Transverse colon (tissue), 3 donors: ENCODE results near the gene B9D1.

Experiments used
- EP300 ChIP-seq: sonication (generic); formaldehyde crosslinking; IDR thresholded peaks from one replicate; pipeline ENCODE4 v1.6.1; 2017; ENCODE audit warnings: antibody characterized with exemption, low read depth
- POLR2A ChIP-seq: fragments of 450-650 bp; IDR thresholded peaks from one replicate; pipeline ENCODE4 v1.6.1; 2016; ENCODE audit warnings: antibody characterized with exemption, mild to moderate bottlenecking, moderate library complexity
- TF ChIP-seq, protein P1 (sequence below), 5 experiments: fragments of 200-600 bp in 3 of 5; fragments of 450-650 bp in 2 of 5; sonication (generic) in 3 of 5; IDR thresholded peaks; 1 replicate in 2 of 5; 2 replicates in 3 of 5; pipeline ENCODE4 v1.5.1; 2016 to 2017; ENCODE audit warnings: antibody characterized with exemption in 5 of 5, inconsistent platforms in 3 of 5, mild to moderate bottlenecking in 2 of 5, moderate library complexity in 1 of 5

DNA sequence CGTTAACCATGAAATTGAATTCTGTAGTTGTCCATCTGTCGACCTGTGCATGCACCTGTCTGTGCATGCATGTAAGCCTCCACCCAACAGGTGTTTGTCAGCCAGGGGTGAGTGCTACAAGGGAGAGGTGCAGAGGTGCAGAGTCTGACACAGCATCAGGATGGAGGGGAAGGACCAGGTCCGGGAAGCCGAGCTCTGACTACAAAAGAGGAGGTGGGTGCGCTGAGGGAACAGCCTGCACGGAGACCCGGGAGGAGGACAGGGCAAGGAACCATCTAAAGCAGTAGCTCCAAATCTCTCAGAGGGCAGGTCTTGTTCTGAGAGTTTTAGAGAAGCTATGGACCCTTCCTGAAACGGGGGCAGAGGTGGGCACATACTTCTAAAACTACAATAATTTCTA is 54.1 kb downstream of the B9D1 start:
- TF ChIP-seq, protein P1, sequence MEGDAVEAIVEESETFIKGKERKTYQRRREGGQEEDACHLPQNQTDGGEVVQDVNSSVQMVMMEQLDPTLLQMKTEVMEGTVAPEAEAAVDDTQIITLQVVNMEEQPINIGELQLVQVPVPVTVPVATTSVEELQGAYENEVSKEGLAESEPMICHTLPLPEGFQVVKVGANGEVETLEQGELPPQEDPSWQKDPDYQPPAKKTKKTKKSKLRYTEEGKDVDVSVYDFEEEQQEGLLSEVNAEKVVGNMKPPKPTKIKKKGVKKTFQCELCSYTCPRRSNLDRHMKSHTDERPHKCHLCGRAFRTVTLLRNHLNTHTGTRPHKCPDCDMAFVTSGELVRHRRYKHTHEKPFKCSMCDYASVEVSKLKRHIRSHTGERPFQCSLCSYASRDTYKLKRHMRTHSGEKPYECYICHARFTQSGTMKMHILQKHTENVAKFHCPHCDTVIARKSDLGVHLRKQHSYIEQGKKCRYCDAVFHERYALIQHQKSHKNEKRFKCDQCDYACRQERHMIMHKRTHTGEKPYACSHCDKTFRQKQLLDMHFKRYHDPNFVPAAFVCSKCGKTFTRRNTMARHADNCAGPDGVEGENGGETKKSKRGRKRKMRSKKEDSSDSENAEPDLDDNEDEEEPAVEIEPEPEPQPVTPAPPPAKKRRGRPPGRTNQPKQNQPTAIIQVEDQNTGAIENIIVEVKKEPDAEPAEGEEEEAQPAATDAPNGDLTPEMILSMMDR (IDR thresholded peaks at IDR 0.05), result no peak
- TF ChIP-seq EP300, result no peak
- TF ChIP-seq POLR2A, result no peak
